PC-9 (cell line): ENCODE measurements around the gene PDE6B. TPM values are rescaled to one million over a fixed set of nuclear protein-coding genes. Genes with fewer than 3 reads are reported as not detected.

ENCODE experiments used
- BruUV-seq: library from RNA; stranded (reverse); fragments of 400-500 nt; replicated peaks from 2 replicates; lab custom pipeline; 2021; lab: Mats Ljungman, UMichigan
- CTCF ChIA-PET: fragments of 300-600 bp; sonication (Branson Sonifier 250); formaldehyde crosslinking; loops from one replicate; lab custom pipeline; 2022; ENCODE audit warnings: antibody characterized with exemption; lab: Charles Lee
- POLR2A ChIA-PET: fragments of 300-600 bp; sonication (Branson Sonifier 250); formaldehyde crosslinking; loops from one replicate; lab custom pipeline; 2022; ENCODE audit warnings: antibody characterized with exemption; ENCODE audit not compliant: unreplicated experiment; lab: Charles Lee
- DNase-seq, 2 experiments: peaks; one replicate each; pipeline versions ENCODE4 v3.0.0 to v3.0.0-alpha.2; 2015 to 2022; ENCODE audit warnings: mixed read lengths in 1 of 2
- H2AFZ ChIP-seq: fragments of 200-600 bp; sonication (generic); 2 replicates; pipeline ENCODE4 v1.8.1; 2017; ENCODE audit warnings: antibody characterized with exemption
- H3F3A ChIP-seq: fragments of 200-600 bp; sonication (generic); 2 replicates; pipeline ENCODE4 v1.8.1; 2017; ENCODE audit warnings: antibody characterized with exemption, mild to moderate bottlenecking, low read depth; ENCODE audit not compliant: insufficient read depth
- H3K27ac ChIP-seq: fragments of 200-600 bp; sonication (generic); 2 replicates; pipeline ENCODE4 v1.6.1; 2016; ENCODE audit warnings: mixed run types
- H3K27me3 ChIP-seq: fragments of 200-600 bp; sonication (generic); 2 replicates; pipeline ENCODE4 v1.6.1; 2016; ENCODE audit warnings: low read depth, mixed run types; ENCODE audit not compliant: insufficient read depth
- H3K36me3 ChIP-seq: fragments of 200-600 bp; sonication (generic); 2 replicates; pipeline ENCODE4 v1.6.1; 2016; ENCODE audit warnings: low read depth, mixed run types
- H3K4me1 ChIP-seq: fragments of 200-600 bp; sonication (generic); replicated peaks from 2 replicates; pipeline ENCODE4 v1.6.1; 2016; ENCODE audit warnings: mixed run types; ENCODE audit not compliant: insufficient read depth
- H3K4me2 ChIP-seq: fragments of 200-600 bp; sonication (generic); 2 replicates; pipeline ENCODE4 v1.6.1; 2017; ENCODE audit warnings: mixed run types
- H3K4me3 ChIP-seq: fragments of 200-600 bp; sonication (generic); 2 replicates; pipeline ENCODE4 v1.6.1; 2016; ENCODE audit warnings: mixed run types
- H3K79me2 ChIP-seq: fragments of 200-600 bp; sonication (generic); 2 replicates; pipeline ENCODE4 v1.6.1; 2017; ENCODE audit warnings: low read depth, mixed run types
- H3K9me2 ChIP-seq: fragments of 200-600 bp; sonication (generic); 2 replicates; pipeline ENCODE4 v1.8.1; 2017; ENCODE audit warnings: mild to moderate bottlenecking; ENCODE audit not compliant: insufficient read depth
- H3K9me3 ChIP-seq: fragments of 200-600 bp; sonication (generic); 2 replicates; pipeline ENCODE4 v1.8.1; 2016; ENCODE audit warnings: low read depth; ENCODE audit not compliant: insufficient read depth
- H4K20me1 ChIP-seq: fragments of 200-600 bp; sonication (generic); 2 replicates; pipeline ENCODE4 v1.8.1; 2017; ENCODE audit not compliant: insufficient read depth
- CTCF ChIP-seq: fragments of 200-600 bp; sonication (generic); conservative IDR thresholded peaks from 2 replicates; pipeline ENCODE4 v1.6.1; 2017; ENCODE audit warnings: mixed run types, antibody characterized with exemption, mild to moderate bottlenecking, moderate library complexity
- EZH2 ChIP-seq: fragments of 200-600 bp; sonication (generic); IDR thresholded peaks from 2 replicates; pipeline ENCODE4 v1.8.0; 2017; ENCODE audit warnings: antibody characterized with exemption, low read depth
- intact Hi-C: fragments of 100-400 bp; cut with micrococcal nuclease; formaldehyde crosslinking; loops from one replicate; pipeline ENCODE4 v1.10.0; 2022; ENCODE audit not compliant: unreplicated experiment
- total RNA-seq: library from RNA; stranded (reverse); gene quantifications from 2 replicates; pipeline ENCODE4 v1.2.3, GENCODE V29; 2021

The PDE6B gene
- total RNA-seq, 1 experiment from 2014 or later, result 5.9 TPM

GRCh38 chr4:650951-651883, 25.8 kb downstream of the PDE6B start:
- no peak overlapping the region for H3K4me2 ChIP-seq
- ChIA-PET CTCF (no interaction called here), POLR2A (no interaction called here)
- no peak overlapping the region for H3K27ac ChIP-seq
- H3K9me2 ChIP-seq, result no peaks in the 10 kb centered on the region
- H3K79me2 ChIP-seq, result no peaks in the 10 kb centered on the region
- intact Hi-C loops, result no loop called here
- no peaks in the 10 kb centered on the region for H3K36me3 ChIP-seq
- BruUV-seq, result no TSS peak
- no peaks in the 10 kb centered on the region for H3K9me3 ChIP-seq
- H4K20me1 ChIP-seq, result no peaks in the 10 kb centered on the region
- no peaks in the 10 kb centered on the region for H3K4me1 ChIP-seq
- H3K4me3 ChIP-seq, result no peak overlapping the region
- H3F3A ChIP-seq, result no peaks in the 10 kb centered on the region
- H3K27me3 ChIP-seq, result peaks cover 76% of the 10 kb centered on the region
- TF ChIP-seq EZH2, result no peak
- no peak for TF ChIP-seq CTCF
- H2AFZ ChIP-seq, result no peak overlapping the region
- no peak for DNase-seq

DNA sequence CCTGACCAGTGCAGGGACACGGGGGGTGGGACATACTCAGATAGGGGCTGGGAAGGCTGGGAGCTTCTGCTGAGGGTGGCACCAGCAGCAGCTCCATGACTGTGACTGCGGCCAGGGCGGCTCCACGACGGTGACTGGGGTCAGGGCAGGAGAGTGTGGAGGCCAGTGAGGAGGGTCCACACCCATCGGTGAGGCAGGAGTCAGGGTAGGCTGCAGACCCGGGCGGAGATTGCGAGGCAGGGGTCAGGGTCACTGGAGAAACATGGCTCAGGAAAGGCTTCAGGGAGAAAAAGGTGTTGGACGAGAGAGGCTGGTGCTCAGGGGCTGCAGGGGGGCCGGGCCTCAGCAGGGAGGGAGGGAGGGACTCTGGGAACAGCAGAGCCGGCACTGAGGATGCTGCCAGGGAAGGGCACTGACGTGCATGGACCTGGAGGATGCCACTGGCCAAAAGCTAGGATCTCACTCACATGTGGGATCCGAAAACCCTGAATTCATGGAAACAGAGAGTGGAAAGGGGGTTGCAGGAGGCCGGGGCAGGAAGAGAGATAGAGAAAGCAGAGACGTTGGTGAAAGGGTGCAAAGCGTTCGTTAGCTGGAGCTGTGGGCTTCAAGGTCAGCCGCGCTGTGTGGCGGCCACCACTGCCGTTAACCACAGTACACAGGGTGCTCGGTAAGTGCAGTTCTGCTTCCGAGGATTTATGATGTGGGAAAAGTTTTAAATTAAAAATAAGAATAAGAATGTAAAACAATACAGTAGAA, 26.7 kb downstream of the PDE6B start:
- DNase-seq, result no peak
- peaks cover 68% of the 10 kb centered on the region for H3K27me3 ChIP-seq
- no TSS peak for BruUV-seq
- no peak overlapping the region for H3K4me3 ChIP-seq
- no peaks in the 10 kb centered on the region for H3F3A ChIP-seq
- intact Hi-C loops, result no loop called here
- ChIA-PET CTCF (no interaction called here), POLR2A (no interaction called here)
- no peaks in the 10 kb centered on the region for H3K79me2 ChIP-seq
- no peaks in the 10 kb centered on the region for H3K9me2 ChIP-seq
- no peaks in the 10 kb centered on the region for H3K36me3 ChIP-seq
- no peak for TF ChIP-seq EZH2
- TF ChIP-seq CTCF, result no peak
- H3K27ac ChIP-seq, result no peak overlapping the region
- no peaks in the 10 kb centered on the region for H4K20me1 ChIP-seq
- no peaks in the 10 kb centered on the region for H3K9me3 ChIP-seq
- H3K4me2 ChIP-seq, result no peak overlapping the region
- H3K4me1 ChIP-seq, result no peaks in the 10 kb centered on the region
- no peak overlapping the region for H2AFZ ChIP-seq

DNA sequence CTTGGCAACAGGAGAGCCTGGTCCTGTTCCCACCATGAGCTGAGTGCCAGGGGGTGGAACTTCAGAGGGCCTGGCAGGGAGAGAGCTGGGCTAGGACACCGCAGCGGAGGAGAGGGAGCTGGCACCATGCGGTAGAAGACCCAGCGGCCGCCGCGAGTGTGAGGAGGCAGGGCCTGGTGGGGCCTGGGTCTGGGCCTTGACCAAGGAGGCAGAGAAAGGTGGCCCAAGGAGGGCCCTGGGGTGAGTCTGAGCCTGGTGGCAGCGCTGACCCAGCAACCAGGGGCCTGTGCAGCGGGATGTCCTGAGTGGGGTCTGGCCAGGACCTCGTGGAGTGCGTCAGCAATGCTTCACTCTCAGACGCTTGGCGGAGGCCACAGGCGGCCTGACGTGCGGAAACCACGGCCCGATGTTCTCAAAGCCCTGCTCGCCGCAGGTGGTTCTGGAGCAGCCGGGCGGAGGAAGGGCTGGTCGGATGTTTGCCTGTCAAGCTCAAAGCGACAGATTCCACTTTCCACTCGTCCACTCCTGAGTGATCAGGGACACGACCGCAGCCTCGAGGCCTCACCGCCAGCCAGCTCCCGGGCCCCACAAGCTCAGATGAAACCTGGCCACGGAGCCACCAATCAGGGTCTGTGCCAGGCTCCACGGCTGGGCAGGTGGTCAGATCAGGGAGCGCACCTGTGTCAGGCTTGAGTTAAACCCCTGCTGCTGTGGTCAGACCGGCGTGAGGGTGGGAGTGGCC, 27.9 kb downstream of the PDE6B start:
- H2AFZ ChIP-seq, result no peak overlapping the region
- intact Hi-C loops, result no loop called here
- no peak overlapping the region for H3K4me3 ChIP-seq
- no peaks in the 10 kb centered on the region for H3K9me3 ChIP-seq
- no TSS peak for BruUV-seq
- no peak for TF ChIP-seq EZH2
- TF ChIP-seq CTCF, result no peak
- no peak overlapping the region for H3K27ac ChIP-seq
- peaks cover 56% of the 10 kb centered on the region for H3K27me3 ChIP-seq
- no peaks in the 10 kb centered on the region for H4K20me1 ChIP-seq
- H3K4me1 ChIP-seq, result no peaks in the 10 kb centered on the region
- POLR2A ChIA-PET, result no interaction called here
- no peak for DNase-seq
- no peaks in the 10 kb centered on the region for H3K9me2 ChIP-seq
- H3K79me2 ChIP-seq, result no peaks in the 10 kb centered on the region
- no peak overlapping the region for H3K4me2 ChIP-seq
- no peaks in the 10 kb centered on the region for H3F3A ChIP-seq
- H3K36me3 ChIP-seq, result no peaks in the 10 kb centered on the region
- CTCF ChIA-PET, result no interaction called here
